ENCODE data around the gene TEX13B.

- TF ChIP-seq, protein P1, sequence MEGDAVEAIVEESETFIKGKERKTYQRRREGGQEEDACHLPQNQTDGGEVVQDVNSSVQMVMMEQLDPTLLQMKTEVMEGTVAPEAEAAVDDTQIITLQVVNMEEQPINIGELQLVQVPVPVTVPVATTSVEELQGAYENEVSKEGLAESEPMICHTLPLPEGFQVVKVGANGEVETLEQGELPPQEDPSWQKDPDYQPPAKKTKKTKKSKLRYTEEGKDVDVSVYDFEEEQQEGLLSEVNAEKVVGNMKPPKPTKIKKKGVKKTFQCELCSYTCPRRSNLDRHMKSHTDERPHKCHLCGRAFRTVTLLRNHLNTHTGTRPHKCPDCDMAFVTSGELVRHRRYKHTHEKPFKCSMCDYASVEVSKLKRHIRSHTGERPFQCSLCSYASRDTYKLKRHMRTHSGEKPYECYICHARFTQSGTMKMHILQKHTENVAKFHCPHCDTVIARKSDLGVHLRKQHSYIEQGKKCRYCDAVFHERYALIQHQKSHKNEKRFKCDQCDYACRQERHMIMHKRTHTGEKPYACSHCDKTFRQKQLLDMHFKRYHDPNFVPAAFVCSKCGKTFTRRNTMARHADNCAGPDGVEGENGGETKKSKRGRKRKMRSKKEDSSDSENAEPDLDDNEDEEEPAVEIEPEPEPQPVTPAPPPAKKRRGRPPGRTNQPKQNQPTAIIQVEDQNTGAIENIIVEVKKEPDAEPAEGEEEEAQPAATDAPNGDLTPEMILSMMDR (IDR thresholded peaks at IDR 0.05; ENCODE audit: insufficient read depth, low read length), result no peak
- TF ChIP-seq, protein P2, sequence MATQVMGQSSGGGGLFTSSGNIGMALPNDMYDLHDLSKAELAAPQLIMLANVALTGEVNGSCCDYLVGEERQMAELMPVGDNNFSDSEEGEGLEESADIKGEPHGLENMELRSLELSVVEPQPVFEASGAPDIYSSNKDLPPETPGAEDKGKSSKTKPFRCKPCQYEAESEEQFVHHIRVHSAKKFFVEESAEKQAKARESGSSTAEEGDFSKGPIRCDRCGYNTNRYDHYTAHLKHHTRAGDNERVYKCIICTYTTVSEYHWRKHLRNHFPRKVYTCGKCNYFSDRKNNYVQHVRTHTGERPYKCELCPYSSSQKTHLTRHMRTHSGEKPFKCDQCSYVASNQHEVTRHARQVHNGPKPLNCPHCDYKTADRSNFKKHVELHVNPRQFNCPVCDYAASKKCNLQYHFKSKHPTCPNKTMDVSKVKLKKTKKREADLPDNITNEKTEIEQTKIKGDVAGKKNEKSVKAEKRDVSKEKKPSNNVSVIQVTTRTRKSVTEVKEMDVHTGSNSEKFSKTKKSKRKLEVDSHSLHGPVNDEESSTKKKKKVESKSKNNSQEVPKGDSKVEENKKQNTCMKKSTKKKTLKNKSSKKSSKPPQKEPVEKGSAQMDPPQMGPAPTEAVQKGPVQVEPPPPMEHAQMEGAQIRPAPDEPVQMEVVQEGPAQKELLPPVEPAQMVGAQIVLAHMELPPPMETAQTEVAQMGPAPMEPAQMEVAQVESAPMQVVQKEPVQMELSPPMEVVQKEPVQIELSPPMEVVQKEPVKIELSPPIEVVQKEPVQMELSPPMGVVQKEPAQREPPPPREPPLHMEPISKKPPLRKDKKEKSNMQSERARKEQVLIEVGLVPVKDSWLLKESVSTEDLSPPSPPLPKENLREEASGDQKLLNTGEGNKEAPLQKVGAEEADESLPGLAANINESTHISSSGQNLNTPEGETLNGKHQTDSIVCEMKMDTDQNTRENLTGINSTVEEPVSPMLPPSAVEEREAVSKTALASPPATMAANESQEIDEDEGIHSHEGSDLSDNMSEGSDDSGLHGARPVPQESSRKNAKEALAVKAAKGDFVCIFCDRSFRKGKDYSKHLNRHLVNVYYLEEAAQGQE (IDR thresholded peaks at IDR 0.05; ENCODE audit: insufficient replicate concordance, low read depth), result no peak
- no peak for TF ChIP-seq GABPA (IDR thresholded peaks at IDR 0.05; ENCODE audit: low read depth)
Observed at GRCh38 chrX:107936434-107936730, 45.8 kb downstream of the TEX13B start.
